K562 (cell line): ENCODE results near the gene CNTRL. TPM values are rescaled to one million over a fixed set of nuclear protein-coding genes. Genes with fewer than 3 reads are reported as not detected.

Experiments used
- CLOCK ChIP-seq: fragments of 250-450 bp; sonication (Bioruptor Pico); IDR thresholded peaks from 2 replicates; pipeline ENCODE4 v1.4.0; 2020; ENCODE audit warnings: mild to moderate bottlenecking, moderate library complexity, borderline replicate concordance
- ILF3 ChIP-seq: fragments of 450-650 bp; IDR thresholded peaks from 2 replicates; pipeline ENCODE4 v1.6.1; 2018; ENCODE audit warnings: antibody characterized with exemption, mild to moderate bottlenecking, moderate library complexity, borderline replicate concordance
- polyA plus RNA-seq, 8 experiments: library from polyadenylated mRNA; depleted of rRNA in 4 of 8; stranded (reverse) in 5 of 8; unstranded in 3 of 8; fragments of >200 nt; fragmentation: Nextera tagmentation in 2 of 8; fragmentation: Illumina TruSeq in 1 of 8; extraction: Ambion mirVana in 2 of 8; extraction: Trizol in 1 of 8; gene quantifications; 2 replicates each; pipeline versions ENCODE4 v1.2.1 to v1.2.3, GENCODE V29; 2011 to 2014; ENCODE audit warnings: inconsistent platforms in 1 of 8, missing spikeins in 1 of 8
- total RNA-seq, 7 experiments: library from RNA; depleted of rRNA in 6 of 7; stranded (reverse); fragments of >200 nt in 6 of 7; fragmentation: Illumina TruSeq in 2 of 7; extraction: Trizol in 2 of 7; gene quantifications; 2 replicates each; pipeline versions ENCODE4 v1.2.1 to v1.2.3, GENCODE V29; 2011 to 2021; ENCODE audit warnings: low replicate concordance in 1 of 7
- TF ChIP-seq, protein P1 (sequence below): sonication (generic); formaldehyde crosslinking; IDR thresholded peaks from 2 replicates; pipeline ENCODE4 v1.8.0; 2022; ENCODE audit warnings: mild to moderate bottlenecking, missing genetic modification reagents

CNTRL gene
- total and polyA plus RNA-seq, 9 of the 15 experiments (the other 6 are each of a cell fraction or from before 2014, with no cell fraction given), result 9.2 to 28.9 (median 20.5) TPM

DNA sequence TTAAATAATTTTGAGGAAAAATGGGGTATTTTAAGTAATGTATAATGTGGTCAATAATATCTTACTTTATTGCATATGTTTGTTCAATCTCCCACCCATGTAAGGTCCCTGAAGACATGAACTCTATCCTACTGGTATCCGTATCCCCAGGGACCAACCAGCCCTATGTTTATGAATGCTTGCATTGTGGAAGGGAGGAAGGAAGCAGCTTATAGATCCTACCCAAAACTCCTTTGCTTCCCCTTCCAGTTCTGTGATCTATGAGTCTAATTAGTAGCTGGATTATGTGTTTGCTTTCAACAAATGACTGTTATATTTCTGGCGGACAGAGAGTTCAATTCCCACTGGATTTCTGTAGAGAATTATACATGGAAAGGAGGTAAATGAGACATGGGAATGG is 45.6 kb downstream of the CNTRL start (continued):
- TF ChIP-seq, protein P1, sequence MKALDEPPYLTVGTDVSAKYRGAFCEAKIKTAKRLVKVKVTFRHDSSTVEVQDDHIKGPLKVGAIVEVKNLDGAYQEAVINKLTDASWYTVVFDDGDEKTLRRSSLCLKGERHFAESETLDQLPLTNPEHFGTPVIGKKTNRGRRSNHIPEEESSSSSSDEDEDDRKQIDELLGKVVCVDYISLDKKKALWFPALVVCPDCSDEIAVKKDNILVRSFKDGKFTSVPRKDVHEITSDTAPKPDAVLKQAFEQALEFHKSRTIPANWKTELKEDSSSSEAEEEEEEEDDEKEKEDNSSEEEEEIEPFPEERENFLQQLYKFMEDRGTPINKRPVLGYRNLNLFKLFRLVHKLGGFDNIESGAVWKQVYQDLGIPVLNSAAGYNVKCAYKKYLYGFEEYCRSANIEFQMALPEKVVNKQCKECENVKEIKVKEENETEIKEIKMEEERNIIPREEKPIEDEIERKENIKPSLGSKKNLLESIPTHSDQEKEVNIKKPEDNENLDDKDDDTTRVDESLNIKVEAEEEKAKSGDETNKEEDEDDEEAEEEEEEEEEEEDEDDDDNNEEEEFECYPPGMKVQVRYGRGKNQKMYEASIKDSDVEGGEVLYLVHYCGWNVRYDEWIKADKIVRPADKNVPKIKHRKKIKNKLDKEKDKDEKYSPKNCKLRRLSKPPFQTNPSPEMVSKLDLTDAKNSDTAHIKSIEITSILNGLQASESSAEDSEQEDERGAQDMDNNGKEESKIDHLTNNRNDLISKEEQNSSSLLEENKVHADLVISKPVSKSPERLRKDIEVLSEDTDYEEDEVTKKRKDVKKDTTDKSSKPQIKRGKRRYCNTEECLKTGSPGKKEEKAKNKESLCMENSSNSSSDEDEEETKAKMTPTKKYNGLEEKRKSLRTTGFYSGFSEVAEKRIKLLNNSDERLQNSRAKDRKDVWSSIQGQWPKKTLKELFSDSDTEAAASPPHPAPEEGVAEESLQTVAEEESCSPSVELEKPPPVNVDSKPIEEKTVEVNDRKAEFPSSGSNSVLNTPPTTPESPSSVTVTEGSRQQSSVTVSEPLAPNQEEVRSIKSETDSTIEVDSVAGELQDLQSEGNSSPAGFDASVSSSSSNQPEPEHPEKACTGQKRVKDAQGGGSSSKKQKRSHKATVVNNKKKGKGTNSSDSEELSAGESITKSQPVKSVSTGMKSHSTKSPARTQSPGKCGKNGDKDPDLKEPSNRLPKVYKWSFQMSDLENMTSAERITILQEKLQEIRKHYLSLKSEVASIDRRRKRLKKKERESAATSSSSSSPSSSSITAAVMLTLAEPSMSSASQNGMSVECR (CRISPR knock-in tag), result no peak
- TF ChIP-seq CLOCK (CRISPR knock-in tag), result no peak
- TF ChIP-seq ILF3, result no peak
